ENCODE measurements around the gene SLC38A4. TPM values are rescaled to one million over a fixed set of nuclear protein-coding genes. Genes with fewer than 3 reads are reported as not detected.

SLC38A4 gene
- total and polyA plus RNA-seq, 2 donors (not counting 1 experiment from before 2014, with no cell fraction given), result not detected

- H4K20me1 ChIP-seq (ENCODE audit: control insufficient read depth, insufficient read depth, low read length, poor library complexity, severe bottlenecking), result no peaks in the 10 kb centered on the region
- no peak overlapping the region for H3K4me3 ChIP-seq (ENCODE audit: control extremely low read depth in 1 of 5, extremely low read depth in 1 of 5, insufficient read depth in 1 of 5, low read depth in 2 of 5, low read length in 4 of 5)
- H3K9ac ChIP-seq (ENCODE audit: low read length), result no peak overlapping the region
- Mint-ChIP-seq H3K27me3 (no peaks in the 10 kb centered on the region), H3K9me3 (ENCODE audit: insufficient read depth) (peaks cover 18% of the 10 kb centered on the region), H3K27ac (no peak overlapping the region), H3K4me1 (no peaks in the 10 kb centered on the region), H3K4me3 (no peak overlapping the region)
- H3K79me2 ChIP-seq (ENCODE audit: control insufficient read depth, insufficient read depth, low read length), result no peaks in the 10 kb centered on the region
- WGBS (ENCODE audit: insufficient coverage), result 94% methylated on average over 2 of the region's 2 CpGs
- H3K4me2 ChIP-seq (replicated peaks; ENCODE audit: low read depth, low read length, poor library complexity, severe bottlenecking), result no peak overlapping the region
- no peaks in the 10 kb centered on the region for H3K4me1 ChIP-seq (ENCODE audit: control insufficient read depth in 2 of 2, insufficient read depth in 2 of 2, low read length in 2 of 2)
- ChIA-PET POLR2A (interaction anchor here (0.7 kb wide), 1 partner anchor 335 kb away, joined by 5 read pairs; no protein-coding TSS in a partner anchor), CTCF (no interaction called here)
- ATAC-seq (ENCODE audit: low read depth) (no peak), DNase-seq (no peak)
- no peak overlapping the region for H2AFZ ChIP-seq (ENCODE audit: insufficient read depth, low read depth, low read length, poor library complexity, severe bottlenecking)
- TF ChIP-seq EZH2 (IDR thresholded peaks at IDR 0.05; ENCODE audit: borderline replicate concordance, insufficient read depth, low read depth, low read length, poor library complexity, severe bottlenecking) (no peak), CTCF (IDR thresholded peaks at IDR 0.05) (no peak)
- intact Hi-C loops (cut with micrococcal nuclease), result no loop called here
- H3K27me3 ChIP-seq (replicated peaks in 1 of 4; ENCODE audit: control extremely low read depth in 1 of 4, control insufficient read depth in 3 of 4, insufficient read depth in 4 of 4, low read length in 3 of 4), result no peaks in the 10 kb centered on the region
- no peaks in the 10 kb centered on the region for H3K36me3 ChIP-seq (replicated peaks in 1 of 2; ENCODE audit: control extremely low read depth in 1 of 2, control insufficient read depth in 1 of 2, extremely low read depth in 1 of 2, insufficient read depth in 2 of 2, low read length in 1 of 2)
- peaks cover 0 to 4% (median 1%) of the 10 kb centered on the region in 3 donors for H3K9me3 ChIP-seq (ENCODE audit: control extremely low read depth in 1 of 3, control insufficient read depth in 2 of 3, insufficient read depth in 1 of 3, low read length in 2 of 3)
- no peak overlapping the region for H3K27ac ChIP-seq (ENCODE audit: low read length in 2 of 2)
Measured at GRCh38 chr12:46752396-46752795, 73.4 kb downstream of the SLC38A4 start.

GRCh38 chr12:46751173-46751572, 74.6 kb downstream of the SLC38A4 start:
- Histone ChIP-seq H3K27me3 (replicated peaks in 1 of 4; ENCODE audit: control extremely low read depth in 1 of 4, control insufficient read depth in 3 of 4, insufficient read depth in 4 of 4, low read length in 3 of 4) (no peaks in the 10 kb centered on the region), H2AFZ (ENCODE audit: insufficient read depth, low read depth, low read length, poor library complexity, severe bottlenecking) (no peak overlapping the region), H3K36me3 (replicated peaks in 1 of 2; ENCODE audit: control extremely low read depth in 1 of 2, control insufficient read depth in 1 of 2, extremely low read depth in 1 of 2, insufficient read depth in 2 of 2, low read length in 1 of 2) (no peaks in the 10 kb centered on the region), H3K9me3 (ENCODE audit: control extremely low read depth in 1 of 3, control insufficient read depth in 2 of 3, insufficient read depth in 1 of 3, low read length in 2 of 3) (peaks cover 1 to 4% (median 2%) of the 10 kb centered on the region in 3 donors), H3K9ac (ENCODE audit: low read length) (no peak overlapping the region), H3K4me2 (replicated peaks; ENCODE audit: low read depth, low read length, poor library complexity, severe bottlenecking) (no peak overlapping the region), H4K20me1 (ENCODE audit: control insufficient read depth, insufficient read depth, low read length, poor library complexity, severe bottlenecking) (no peaks in the 10 kb centered on the region), H3K4me3 (ENCODE audit: control extremely low read depth in 1 of 5, extremely low read depth in 1 of 5, insufficient read depth in 1 of 5, low read depth in 2 of 5, low read length in 4 of 5) (no peak overlapping the region), H3K27ac (ENCODE audit: low read length in 2 of 2) (no peak overlapping the region), H3K79me2 (ENCODE audit: control insufficient read depth, insufficient read depth, low read length) (no peaks in the 10 kb centered on the region), H3K4me1 (ENCODE audit: control insufficient read depth in 2 of 2, insufficient read depth in 2 of 2, low read length in 2 of 2) (no peaks in the 10 kb centered on the region)
- POLR2A ChIA-PET, result no interaction called here
- H3K27me3 Mint-ChIP-seq, result no peaks in the 10 kb centered on the region
- TF ChIP-seq EZH2 (IDR thresholded peaks at IDR 0.05; ENCODE audit: borderline replicate concordance, insufficient read depth, low read depth, low read length, poor library complexity, severe bottlenecking) (no peak), CTCF (IDR thresholded peaks at IDR 0.05) (no peak)
- intact Hi-C loops (cut with micrococcal nuclease), result no loop called here
- peaks cover 15% of the 10 kb centered on the region for H3K9me3 Mint-ChIP-seq (ENCODE audit: insufficient read depth)
- CTCF ChIA-PET, result no interaction called here
- no peak overlapping the region for H3K4me3 Mint-ChIP-seq
- no peak overlapping the region for H3K27ac Mint-ChIP-seq
- no CpG with 5 or more reads among the region's 1 CpG for WGBS (ENCODE audit: insufficient coverage)
- no peaks in the 10 kb centered on the region for H3K4me1 Mint-ChIP-seq
- ATAC-seq (ENCODE audit: low read depth) (no peak), DNase-seq (no peak)

All from B cell (primary cell).